ENCODE data around the gene TWF2. TPM values are rescaled to one million over a fixed set of nuclear protein-coding genes. Genes with fewer than 3 reads are reported as not detected.
A peak's percentile ranks its signal among the peaks of the same experiment; 100 is the strongest.

TWF2 gene
- total and polyA plus RNA-seq, 2 of the 13 experiments (the other 11 are each of a cell fraction or from before 2014, with no cell fraction given), result 45.5 to 108 TPM

- TF ChIP-seq ZFP41 (CRISPR knock-in tag; IDR thresholded peaks at IDR 0.05; ENCODE audit: borderline replicate concordance), result no peak
- no peak for TF ChIP-seq ZKSCAN8 (CRISPR knock-in tag; IDR thresholded peaks at IDR 0.05; ENCODE audit: borderline replicate concordance)
- 0 out of 2 replicates have a peak, but pooled peaks have one; percentile 48 for TF ChIP-seq ZNF451 (CRISPR knock-in tag; IDR thresholded peaks at IDR 0.05)
- TF ChIP-seq HIVEP1 (CRISPR knock-in tag; IDR thresholded peaks at IDR 0.05), result no peak
- peak; percentile 82; the same call in 1 of the 2 replicates for TF ChIP-seq ZNF607 (CRISPR knock-in tag; IDR thresholded peaks at IDR 0.05; ENCODE audit: borderline replicate concordance)
- TF ChIP-seq, protein P1, sequence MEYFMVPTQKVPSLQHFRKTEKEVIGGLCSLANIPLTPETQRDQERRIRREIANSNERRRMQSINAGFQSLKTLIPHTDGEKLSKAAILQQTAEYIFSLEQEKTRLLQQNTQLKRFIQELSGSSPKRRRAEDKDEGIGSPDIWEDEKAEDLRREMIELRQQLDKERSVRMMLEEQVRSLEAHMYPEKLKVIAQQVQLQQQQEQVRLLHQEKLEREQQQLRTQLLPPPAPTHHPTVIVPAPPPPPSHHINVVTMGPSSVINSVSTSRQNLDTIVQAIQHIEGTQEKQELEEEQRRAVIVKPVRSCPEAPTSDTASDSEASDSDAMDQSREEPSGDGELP (IDR thresholded peaks at IDR 0.05; ENCODE audit: borderline replicate concordance, low read depth), result peak; percentile 31; the same call in 1 of the 2 replicates
- no peak for TF ChIP-seq ZNF326 (CRISPR knock-in tag; IDR thresholded peaks at IDR 0.05; ENCODE audit: borderline replicate concordance)
- TF ChIP-seq MTA1 (CRISPR knock-in tag; IDR thresholded peaks at IDR 0.05; ENCODE audit: borderline replicate concordance), result no peak
- no peak for TF ChIP-seq ZIK1 (CRISPR knock-in tag; IDR thresholded peaks at IDR 0.05; ENCODE audit: borderline replicate concordance, low read depth)
- TF ChIP-seq CBFB (CRISPR knock-in tag; IDR thresholded peaks at IDR 0.05), result peak; percentile 48; the same call in 1 of the 2 replicates
- TF ChIP-seq JARID2 (CRISPR knock-in tag; IDR thresholded peaks at IDR 0.05; ENCODE audit: insufficient replicate concordance), result no peak
- no peak for TF ChIP-seq ZBTB42 (CRISPR knock-in tag; IDR thresholded peaks at IDR 0.05)
- TF ChIP-seq, protein P2, sequence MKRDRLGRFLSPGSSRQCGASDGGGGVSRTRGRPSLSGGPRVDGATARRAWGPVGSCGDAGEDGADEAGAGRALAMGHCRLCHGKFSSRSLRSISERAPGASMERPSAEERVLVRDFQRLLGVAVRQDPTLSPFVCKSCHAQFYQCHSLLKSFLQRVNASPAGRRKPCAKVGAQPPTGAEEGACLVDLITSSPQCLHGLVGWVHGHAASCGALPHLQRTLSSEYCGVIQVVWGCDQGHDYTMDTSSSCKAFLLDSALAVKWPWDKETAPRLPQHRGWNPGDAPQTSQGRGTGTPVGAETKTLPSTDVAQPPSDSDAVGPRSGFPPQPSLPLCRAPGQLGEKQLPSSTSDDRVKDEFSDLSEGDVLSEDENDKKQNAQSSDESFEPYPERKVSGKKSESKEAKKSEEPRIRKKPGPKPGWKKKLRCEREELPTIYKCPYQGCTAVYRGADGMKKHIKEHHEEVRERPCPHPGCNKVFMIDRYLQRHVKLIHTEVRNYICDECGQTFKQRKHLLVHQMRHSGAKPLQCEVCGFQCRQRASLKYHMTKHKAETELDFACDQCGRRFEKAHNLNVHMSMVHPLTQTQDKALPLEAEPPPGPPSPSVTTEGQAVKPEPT (CRISPR knock-in tag; IDR thresholded peaks at IDR 0.05; ENCODE audit: low read depth), result peak; percentile 29; the same call in 1 of the 2 replicates
- no peak for TF ChIP-seq AHR (CRISPR knock-in tag; IDR thresholded peaks at IDR 0.05)
- TF ChIP-seq POGZ (CRISPR knock-in tag; IDR thresholded peaks at IDR 0.05), result no peak
- TF ChIP-seq, protein P3, sequence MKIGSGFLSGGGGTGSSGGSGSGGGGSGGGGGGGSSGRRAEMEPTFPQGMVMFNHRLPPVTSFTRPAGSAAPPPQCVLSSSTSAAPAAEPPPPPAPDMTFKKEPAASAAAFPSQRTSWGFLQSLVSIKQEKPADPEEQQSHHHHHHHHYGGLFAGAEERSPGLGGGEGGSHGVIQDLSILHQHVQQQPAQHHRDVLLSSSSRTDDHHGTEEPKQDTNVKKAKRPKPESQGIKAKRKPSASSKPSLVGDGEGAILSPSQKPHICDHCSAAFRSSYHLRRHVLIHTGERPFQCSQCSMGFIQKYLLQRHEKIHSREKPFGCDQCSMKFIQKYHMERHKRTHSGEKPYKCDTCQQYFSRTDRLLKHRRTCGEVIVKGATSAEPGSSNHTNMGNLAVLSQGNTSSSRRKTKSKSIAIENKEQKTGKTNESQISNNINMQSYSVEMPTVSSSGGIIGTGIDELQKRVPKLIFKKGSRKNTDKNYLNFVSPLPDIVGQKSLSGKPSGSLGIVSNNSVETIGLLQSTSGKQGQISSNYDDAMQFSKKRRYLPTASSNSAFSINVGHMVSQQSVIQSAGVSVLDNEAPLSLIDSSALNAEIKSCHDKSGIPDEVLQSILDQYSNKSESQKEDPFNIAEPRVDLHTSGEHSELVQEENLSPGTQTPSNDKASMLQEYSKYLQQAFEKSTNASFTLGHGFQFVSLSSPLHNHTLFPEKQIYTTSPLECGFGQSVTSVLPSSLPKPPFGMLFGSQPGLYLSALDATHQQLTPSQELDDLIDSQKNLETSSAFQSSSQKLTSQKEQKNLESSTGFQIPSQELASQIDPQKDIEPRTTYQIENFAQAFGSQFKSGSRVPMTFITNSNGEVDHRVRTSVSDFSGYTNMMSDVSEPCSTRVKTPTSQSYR (CRISPR knock-in tag; IDR thresholded peaks at IDR 0.05; ENCODE audit: borderline replicate concordance), result no peak
- peak; percentile 89; the same call in 1 of the 2 replicates for TF ChIP-seq ZBTB7B (CRISPR knock-in tag; IDR thresholded peaks at IDR 0.05)
- peak; percentile 77; the same call in 1 of the 2 replicates for TF ChIP-seq ISX (CRISPR knock-in tag; conservative IDR thresholded peaks at IDR 0.05)
- no peak for TF ChIP-seq PCBP2 (optimal IDR thresholded peaks at IDR 0.05; ENCODE audit: low read depth, low read length, poor library complexity, severe bottlenecking)
- peak; percentile 85 for TF ChIP-seq DMAP1 (CRISPR knock-in tag; IDR thresholded peaks at IDR 0.05)
- no peak for TF ChIP-seq SYNCRIP (IDR thresholded peaks at IDR 0.05; ENCODE audit: insufficient read depth, low read depth, low read length)
- no peak for TF ChIP-seq FOXM1 (CRISPR knock-in tag; IDR thresholded peaks at IDR 0.05)
Observed at GRCh38 chr3:52278510-52279069, 39.6 kb upstream of the TWF2 start, which contains the start of gene WDR82 (continued).
